GM18498 (cell line): ENCODE measurements around the gene AIFM1.

Source experiments
- ATAC-seq: cut with Tn5 transposase; IDR thresholded peaks from one replicate; pipeline ENCODE4 v1.9.1; 2021; ENCODE audit warnings: mild to moderate bottlenecking, moderate library complexity; ENCODE audit not compliant: unreplicated experiment

Gene AIFM1

DNA sequence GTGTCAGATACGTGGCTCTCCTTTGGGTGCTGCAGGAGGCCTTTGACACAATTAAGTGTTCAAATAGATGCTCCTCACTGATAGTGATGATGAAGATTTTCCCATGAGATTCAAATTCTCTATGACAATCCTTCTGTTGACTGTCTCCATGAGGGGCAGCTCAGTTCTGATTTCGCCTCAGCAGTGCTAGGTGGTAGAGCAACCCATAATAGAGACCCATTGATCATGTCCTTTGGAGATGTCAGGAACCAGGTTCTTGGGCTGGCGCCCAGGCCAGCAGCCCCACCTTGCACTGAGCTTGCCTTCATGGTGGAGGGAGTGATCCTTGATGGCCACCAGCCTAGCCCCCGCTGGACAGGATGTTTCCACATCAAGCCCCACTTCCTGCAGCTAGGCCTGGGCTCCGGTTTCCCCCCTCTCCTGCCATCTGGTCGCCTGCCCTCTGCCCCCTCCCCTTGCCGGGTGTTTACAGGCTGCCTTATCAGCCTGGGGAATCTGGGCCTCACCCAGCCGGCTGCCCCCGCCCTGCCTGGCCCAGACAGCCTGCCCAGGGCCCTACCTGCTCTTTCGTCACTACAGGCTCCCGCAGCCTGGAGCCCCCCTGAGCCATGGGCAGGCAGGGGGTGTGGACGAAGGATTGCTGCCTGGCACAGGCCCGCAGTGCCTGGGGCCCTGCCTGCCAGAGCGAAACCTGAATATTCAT, 68.0 kb downstream of the AIFM1 start:
- ATAC-seq: no peak

GRCh38 chrX:130095249-130096030, 70.2 kb downstream of the AIFM1 start:
- no peak for ATAC-seq

- ATAC-seq: no peak
Observed at GRCh38 chrX:130094696-130095095, 70.9 kb downstream of the AIFM1 start.

GRCh38 chrX:130093271-130093670, 72.4 kb downstream of the AIFM1 start:
- ATAC-seq: no peak

DNA sequence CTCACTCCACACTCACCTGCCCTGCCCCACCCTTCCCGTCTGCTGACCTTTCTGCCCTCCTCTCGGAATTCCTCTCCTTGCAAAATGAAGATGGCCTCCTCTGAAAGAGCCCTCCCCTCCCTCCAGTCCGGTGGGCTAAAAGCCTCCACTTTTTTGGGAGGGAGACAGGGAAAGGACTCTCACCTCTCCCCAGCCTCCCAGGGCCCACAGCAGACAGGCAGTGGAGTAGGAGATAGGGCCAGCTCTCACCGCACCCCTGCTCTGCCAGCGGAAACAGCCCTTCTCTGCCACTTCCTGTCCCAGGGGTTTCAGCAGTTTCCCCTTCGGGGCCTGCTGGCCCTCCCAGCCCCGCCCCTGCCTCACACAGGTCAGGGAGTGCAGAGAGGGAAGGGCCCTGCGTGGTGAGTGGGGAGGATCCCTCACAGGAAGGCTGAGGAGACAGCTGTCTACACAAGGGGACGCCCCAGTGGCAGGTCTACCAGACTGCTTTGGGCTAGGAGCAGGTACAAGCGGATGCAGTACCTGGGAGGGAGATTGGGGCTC, 73.6 kb downstream of the AIFM1 start:
- ATAC-seq: peak; percentile 98

DNA sequence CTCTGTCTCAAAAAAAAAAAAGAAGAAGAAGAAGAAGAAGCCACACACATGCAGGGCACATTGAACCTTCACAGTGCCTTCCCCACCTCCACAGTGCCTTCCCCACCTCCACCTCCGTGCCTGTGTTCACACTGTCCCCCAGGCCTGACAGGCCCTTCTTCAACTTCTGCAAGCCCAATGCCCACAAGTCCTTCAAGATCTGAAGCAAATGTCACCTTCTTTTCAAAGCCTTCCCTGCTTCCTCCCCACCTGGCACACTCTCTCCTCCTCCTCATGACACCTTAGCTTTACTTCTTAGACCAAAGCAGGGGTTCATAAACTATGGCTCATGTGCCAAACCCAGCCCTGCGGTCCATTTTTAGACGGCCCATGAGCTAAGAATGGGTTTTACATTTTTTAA, 75.3 kb downstream of the AIFM1 start:
- ATAC-seq: no peak

DNA sequence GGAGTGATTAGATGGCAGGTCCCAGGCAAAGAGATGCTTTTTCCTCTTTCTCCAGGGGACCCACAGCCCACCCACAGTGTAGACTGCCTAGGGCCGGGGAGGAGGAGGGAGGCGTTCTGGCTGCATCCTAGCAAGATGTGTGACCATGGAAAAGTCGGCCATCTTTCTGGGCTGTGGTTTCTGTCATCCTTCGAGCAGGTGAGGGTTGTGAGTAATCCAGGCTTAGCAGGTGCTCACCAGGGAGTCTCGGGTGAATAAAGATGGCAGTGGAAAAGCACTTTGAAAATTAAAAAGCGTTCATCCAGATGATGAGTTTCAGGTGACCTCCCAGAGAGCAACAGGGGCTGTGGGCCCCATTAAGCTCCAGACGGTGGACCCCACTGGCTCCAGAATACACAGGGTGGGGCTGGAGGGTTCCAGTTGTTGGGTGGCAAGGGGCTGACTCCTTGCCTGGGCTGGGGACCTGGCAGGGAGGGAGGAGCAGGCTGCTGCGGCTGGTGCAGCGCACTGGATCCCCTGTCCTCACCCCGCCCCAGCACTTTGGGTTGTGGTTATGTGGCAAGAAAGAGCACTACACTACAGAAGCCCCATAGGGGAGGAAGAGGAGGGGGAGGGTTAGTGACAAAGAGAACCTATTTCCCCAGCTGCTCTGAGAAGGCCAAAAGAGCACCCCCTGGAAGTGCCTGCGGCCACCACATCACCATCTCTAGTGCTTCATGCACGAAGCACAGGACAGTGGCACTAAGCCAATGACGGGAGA, 79.0 kb downstream of the AIFM1 start:
- ATAC-seq: peak; percentile 53

DNA sequence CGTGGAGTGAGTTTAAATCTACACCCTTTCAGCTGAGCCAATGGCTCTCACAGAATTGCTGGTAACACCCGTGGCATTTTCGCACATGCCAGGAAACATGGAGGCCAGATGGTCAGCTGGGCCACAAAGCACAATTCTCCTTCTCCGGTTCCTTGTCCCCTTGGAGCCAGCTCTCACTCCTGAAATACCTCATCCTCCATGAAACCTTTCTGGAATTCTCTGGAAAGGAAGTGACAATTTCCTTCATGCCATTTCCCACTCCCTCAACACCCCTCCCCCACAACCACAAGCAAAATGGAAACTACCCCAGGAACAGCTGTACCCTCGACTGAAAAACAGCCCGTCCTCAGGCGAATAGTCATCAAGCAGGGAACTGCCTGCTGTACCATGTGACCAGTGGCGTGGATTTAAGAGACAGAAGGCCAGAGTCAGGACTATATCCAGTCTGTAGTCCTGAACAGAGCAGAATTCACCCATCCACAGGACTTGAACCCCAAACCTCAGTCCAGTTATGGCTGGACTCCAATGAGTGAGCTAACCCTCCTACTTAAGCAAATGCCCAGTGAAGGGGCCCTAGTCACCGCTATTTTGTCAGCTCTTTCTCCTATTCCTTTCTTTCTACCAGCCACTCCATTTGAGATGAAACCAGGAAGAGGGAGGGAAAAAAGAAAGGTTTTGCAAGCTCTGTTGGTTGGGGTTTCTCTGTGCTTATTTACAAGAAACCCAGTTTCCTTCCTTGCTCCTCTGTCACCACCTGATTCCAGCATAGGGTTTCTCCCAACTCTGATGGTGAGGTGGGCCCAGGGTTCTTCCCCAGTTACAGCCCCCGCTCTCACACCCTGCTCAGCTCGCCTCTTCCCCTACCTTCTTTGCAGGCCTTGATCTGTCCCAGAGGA, 79.8 kb downstream of the AIFM1 start:
- no peak for ATAC-seq

GRCh38 chrX:130084631-130085237, 80.9 kb downstream of the AIFM1 start:
- ATAC-seq: peak; percentile 42

DNA sequence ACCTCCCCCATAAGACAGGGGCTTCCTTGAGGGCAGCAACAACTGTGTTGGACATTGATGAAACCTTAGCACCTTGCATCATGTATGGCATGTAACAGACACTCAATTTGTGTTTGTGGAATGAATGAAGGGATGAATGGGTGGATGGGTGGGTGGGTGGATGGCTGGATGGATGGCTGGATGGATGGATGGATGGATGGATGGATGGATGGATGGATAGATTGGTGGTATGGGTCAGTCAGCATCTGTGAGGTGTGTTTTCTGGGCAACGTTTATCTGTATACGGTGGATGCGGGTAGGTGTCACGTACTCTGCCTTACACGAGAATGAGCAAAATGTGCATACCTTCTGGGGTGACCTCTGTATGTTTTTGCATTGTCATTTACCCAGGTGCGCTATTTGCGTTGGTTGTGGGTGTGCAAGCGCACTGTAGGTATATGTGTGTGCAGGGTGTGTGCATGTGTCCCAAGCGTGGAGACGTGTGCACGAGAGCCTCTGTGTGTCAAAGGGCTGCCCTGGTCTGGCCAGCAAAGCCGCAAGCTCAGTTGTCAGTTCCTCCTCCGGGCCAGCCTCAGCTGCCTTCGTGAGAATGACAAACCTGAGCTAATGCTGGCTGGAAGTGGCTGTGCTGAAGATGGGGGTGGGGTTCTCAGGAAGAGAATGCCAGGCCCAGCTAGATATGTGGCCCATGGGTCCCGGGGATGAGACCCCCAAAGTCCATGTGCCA, 81.8 kb downstream of the AIFM1 start:
- peak; percentile 31 for ATAC-seq

- ATAC-seq: no peak
Observed at GRCh38 chrX:130083107-130083490, 82.5 kb downstream of the AIFM1 start.

DNA sequence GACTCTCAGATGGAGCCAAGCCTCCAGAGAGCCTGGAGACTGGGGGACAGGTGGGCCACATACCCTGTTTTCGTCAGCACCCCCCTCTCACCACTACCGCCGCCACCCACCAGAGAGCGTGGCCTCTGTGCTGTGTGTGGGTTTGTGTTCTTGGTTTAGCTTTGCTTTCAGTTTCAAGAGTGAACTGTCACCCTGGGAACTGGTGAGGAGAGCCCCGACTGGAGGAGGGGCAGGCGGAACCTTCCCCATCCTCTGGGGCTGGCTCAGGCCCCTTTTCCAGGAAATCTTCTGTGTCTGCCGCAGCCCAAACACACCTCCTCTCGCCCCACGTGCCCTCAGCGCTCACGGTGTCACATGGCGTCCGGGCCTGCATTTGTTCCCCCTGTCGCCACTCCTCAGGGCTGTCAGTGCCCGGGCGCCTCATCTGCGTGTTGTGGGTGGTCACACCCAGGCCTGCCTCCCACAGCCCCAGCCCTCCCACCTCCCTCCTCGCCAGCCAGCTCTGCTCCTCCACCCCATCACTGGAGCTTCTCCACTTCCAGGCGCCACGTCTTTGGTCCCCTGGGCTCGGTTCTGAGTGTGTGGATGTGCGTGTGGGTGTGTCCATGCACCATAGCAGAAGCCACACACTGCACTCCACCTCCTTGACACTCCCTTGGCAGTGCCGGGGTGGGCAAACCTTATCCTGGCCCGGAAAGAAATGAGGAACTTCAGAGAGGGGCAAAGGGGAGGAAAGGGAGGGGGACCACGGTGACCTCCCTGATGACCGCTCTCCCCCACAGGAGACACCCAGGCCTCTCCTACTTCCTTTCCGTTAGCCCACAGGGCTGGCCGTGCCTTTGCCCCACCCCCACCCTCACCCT, 83.2 kb downstream of the AIFM1 start:
- peak; percentile 62 for ATAC-seq

- no peak for ATAC-seq
Observed at GRCh38 chrX:130081421-130082045, 84.1 kb downstream of the AIFM1 start.

- no peak for ATAC-seq
Observed at GRCh38 chrX:130080791-130081367, 84.8 kb downstream of the AIFM1 start.

DNA sequence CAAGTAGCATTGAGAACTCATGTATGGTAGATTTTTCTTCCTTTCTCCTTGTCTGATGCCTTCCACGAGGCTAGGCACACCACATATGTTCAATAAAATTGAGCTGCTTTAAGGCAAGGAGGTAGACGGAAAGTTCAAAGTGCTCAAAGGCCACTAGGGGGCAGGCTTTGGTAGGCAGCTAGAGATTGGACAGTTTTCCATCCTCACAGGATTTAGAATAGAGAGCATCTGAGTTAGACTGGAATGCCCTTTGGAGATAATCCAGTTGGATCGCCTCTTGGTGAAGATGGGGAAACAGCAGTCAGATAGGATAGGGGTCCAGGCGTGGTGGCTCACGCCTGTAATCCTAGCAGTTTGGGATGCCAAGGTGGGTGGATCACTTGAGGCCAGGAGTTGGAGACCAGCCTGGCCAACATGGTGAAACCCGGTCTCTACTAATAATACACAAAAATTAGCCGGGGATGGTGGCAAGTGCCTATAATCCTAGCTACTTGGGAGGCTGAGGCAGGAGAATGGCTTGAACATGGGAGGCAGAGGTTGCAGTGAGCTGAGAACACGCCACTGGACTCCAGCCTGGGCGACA, 85.7 kb downstream of the AIFM1 start:
- ATAC-seq: no peak
